Bronchial epithelial cell (primary cell): ENCODE data around the gene NEUROD2. TPM values are rescaled to one million over a fixed set of nuclear protein-coding genes. Genes with fewer than 3 reads are reported as not detected.

Source experiments
- DNase-seq: peaks from one replicate; pipeline ENCODE4 v3.0.0-alpha.2; 2010; ENCODE audit warnings: low read depth
- FAIRE-seq: peaks from 2 replicates; lab custom pipeline; 2011; peaks lifted over from hg19 to GRCh38; lab: Jason Lieb, UNC
- H3K27me3 ChIP-seq: 2 replicates; pipeline ENCODE4 v1.5.1; 2011; ENCODE audit warnings: low read length; ENCODE audit not compliant: control insufficient read depth, insufficient read depth
- H3K36me3 ChIP-seq: 2 replicates; pipeline ENCODE4 v1.5.1; 2011; ENCODE audit warnings: low read length; ENCODE audit not compliant: control insufficient read depth, insufficient read depth
- H3K4me3 ChIP-seq: 2 replicates; pipeline ENCODE4 v1.5.1; 2011; ENCODE audit warnings: mild to moderate bottlenecking, low read depth, low read length, control low read depth
- total RNA-seq: library from RNA; depleted of rRNA; stranded (reverse); fragments of >200 nt; gene quantifications from 2 replicates; pipeline ENCODE4 v1.2.1, GENCODE V29; 2014
- TF ChIP-seq, protein P1 (sequence below): IDR thresholded peaks from 2 replicates; pipeline ENCODE4 v1.5.1; 2011; ENCODE audit warnings: mild to moderate bottlenecking, moderate library complexity, low read length, control low read depth, inconsistent platforms; ENCODE audit not compliant: insufficient read depth, severe bottlenecking

NEUROD2 gene
- total RNA-seq, 1 donor from 2014 or later: not detected

DNA sequence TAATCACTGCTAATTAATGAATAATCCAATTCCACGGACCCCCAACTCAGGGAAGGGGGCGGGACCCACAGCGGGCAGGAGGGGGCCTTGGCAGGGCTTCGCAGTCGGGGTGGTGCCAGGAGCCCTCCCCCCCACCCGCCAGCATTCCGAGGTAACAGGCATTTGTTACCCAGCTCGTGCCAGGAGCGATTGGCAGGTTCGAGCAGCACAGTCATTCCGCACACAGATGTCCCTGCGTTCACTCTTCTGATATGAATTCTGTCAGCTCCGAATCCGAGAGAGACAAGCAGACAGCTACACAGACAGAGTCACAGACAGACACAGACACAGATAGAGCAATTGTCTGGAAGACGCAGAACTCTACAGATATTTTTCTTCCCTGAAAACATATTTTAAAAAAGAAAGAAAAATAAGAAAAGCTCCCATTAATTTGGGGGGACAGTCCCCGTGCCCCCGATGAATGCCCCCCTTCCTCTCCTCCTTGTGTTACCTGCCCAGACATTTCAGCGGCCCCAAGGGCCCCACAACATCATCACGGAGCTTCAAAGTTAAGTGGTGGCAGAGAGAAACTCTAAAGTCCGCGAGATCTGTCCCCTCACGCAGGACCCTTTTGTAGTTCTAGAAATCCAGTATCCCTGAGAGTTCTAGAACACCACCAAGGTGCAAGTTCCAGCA lies 10.2 kb downstream of the NEUROD2 start:
- no peak for FAIRE-seq
- no peak overlapping the region for H3K4me3 ChIP-seq
- TF ChIP-seq, protein P1, sequence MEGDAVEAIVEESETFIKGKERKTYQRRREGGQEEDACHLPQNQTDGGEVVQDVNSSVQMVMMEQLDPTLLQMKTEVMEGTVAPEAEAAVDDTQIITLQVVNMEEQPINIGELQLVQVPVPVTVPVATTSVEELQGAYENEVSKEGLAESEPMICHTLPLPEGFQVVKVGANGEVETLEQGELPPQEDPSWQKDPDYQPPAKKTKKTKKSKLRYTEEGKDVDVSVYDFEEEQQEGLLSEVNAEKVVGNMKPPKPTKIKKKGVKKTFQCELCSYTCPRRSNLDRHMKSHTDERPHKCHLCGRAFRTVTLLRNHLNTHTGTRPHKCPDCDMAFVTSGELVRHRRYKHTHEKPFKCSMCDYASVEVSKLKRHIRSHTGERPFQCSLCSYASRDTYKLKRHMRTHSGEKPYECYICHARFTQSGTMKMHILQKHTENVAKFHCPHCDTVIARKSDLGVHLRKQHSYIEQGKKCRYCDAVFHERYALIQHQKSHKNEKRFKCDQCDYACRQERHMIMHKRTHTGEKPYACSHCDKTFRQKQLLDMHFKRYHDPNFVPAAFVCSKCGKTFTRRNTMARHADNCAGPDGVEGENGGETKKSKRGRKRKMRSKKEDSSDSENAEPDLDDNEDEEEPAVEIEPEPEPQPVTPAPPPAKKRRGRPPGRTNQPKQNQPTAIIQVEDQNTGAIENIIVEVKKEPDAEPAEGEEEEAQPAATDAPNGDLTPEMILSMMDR: no peak
- no peak for DNase-seq
- H3K27me3 ChIP-seq: peaks cover 63% of the 10 kb centered on the region
- no peaks in the 10 kb centered on the region for H3K36me3 ChIP-seq

DNA sequence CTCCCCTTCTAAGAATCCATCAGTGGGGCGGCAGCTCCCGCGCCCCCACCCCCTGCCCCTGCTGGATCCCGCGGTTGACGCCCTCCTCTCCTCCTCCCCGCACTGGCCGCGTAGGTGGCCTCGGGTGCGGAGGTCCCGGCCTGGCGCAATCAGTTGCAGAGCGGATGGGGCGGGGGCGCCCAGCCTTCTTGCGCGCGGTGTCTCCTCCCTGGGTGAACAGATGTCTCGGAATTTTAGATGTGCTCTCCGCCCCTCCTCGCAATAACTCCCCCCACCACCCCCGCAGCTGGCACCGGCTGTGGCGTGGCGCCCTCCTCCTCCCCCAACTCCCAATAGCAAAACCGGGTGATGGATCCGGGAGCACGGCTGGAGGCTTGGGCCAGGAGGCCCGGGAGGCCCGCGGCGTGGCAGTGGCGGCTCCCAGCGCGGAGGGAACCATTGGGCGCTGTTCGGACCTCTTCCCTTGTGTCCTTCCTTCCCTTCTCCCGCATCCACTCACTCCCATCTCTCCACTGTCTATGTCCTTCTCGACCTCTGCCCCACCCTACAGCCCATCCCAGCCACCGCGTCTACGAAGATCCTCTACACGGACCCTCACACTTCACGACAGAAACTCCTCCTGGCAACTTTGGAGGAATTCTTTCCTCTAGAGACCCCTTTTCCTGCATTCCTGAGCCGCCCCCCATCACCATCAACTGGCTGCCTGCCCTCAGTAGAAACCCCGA lies 11.0 kb downstream of the NEUROD2 start:
- H3K36me3 ChIP-seq: no peaks in the 10 kb centered on the region
- TF ChIP-seq, protein P1: no peak
- H3K4me3 ChIP-seq: no peak overlapping the region
- DNase-seq (no peak), FAIRE-seq (no peak)
- H3K27me3 ChIP-seq: peaks cover 61% of the 10 kb centered on the region

DNA sequence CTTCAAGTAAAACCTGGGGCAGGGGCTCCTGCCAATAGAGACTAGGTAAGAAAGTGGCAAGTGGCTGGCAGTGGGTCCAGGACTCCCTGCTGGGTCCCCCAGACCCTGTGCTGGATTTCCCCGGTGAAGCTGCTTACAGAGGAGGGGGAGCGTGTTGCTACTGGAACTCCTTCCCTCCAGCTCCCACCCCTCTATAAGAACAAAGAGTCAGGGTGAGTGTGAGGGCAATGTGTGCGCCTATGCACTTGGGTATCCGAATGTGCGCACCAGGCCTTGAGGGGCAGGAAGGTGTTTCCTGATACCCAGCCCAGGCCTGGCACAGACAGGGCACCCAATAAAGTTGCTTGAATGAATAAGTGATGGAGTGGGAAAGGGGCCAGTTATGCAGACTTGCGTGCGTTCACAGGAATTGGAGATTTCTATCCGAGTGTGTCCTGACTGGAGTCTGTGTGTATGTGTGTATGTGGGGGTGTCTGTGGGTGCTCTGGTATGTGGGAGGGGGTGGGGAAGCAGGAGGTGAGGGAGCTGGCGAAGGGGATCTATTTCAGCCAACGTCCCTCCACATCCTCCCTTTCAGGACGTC lies 11.7 kb downstream of the NEUROD2 start:
- peaks cover 55% of the 10 kb centered on the region for H3K27me3 ChIP-seq
- no peaks in the 10 kb centered on the region for H3K36me3 ChIP-seq
- TF ChIP-seq, protein P1: no peak
- FAIRE-seq (no peak), DNase-seq (no peak)
- no peak overlapping the region for H3K4me3 ChIP-seq

DNA sequence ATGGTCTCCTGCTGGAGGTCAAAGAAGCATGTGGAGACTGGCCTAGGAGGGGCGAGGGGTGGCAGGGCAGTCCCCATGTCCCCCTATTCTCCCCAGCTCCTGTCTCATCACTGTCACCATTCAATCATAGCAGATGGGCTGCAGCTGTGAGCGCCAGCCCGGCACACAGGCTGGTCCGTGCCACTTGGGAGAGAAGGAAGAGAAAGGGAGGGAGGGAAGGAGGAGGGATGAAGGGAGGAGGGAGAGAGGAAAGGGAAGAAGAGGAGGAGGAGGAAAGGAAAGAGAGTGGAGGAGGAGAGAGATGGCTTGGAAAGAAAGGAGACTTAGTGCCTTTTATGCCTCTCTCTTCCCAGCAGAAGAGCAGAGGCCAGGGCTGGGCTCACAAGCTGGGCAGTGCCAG lies 12.4 kb downstream of the NEUROD2 start:
- Histone ChIP-seq H3K27me3 (peaks cover 48% of the 10 kb centered on the region), H3K4me3 (no peak overlapping the region), H3K36me3 (no peaks in the 10 kb centered on the region)
- no peak for FAIRE-seq
- TF ChIP-seq, protein P1: no peak
- DNase-seq: no peak

DNA sequence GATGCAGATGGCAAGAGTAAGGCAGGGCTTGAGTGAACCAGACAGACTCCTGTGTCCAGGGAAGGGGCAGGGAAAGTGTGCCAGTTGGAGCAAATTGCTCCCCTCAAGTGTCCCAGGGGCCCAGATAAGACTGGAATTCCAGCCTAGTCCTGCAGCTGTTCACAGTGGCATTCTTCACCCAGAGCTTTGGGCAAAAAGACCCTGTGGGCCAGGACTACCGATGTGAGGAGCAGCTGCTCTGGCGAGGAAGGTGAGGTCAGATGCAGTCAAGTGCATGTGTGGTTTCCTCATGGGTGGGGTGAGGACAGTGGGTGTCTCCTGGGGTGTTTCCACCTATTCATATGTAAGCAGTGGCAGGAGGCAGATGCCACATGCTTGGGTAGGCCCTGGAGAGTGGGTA lies 14.3 kb downstream of the NEUROD2 start:
- DNase-seq (no peak), FAIRE-seq (no peak)
- no peaks in the 10 kb centered on the region for H3K36me3 ChIP-seq
- TF ChIP-seq, protein P1: no peak
- H3K4me3 ChIP-seq: no peak overlapping the region
- H3K27me3 ChIP-seq: peaks cover 30% of the 10 kb centered on the region
